GM10266 (cell line): ENCODE results near the gene ATP7B.

Experiments
- DNase-seq: peaks from one replicate; pipeline ENCODE4 v3.0.0; 2012; ENCODE audit errors: extremely low spot score
- CTCF ChIP-seq: IDR thresholded peaks from 2 replicates; pipeline ENCODE4 v1.5.1; 2012; ENCODE audit warnings: mild to moderate bottlenecking, low read depth; ENCODE audit not compliant: control insufficient read depth, insufficient read depth; ENCODE audit errors: missing control alignments

Gene ATP7B

DNA sequence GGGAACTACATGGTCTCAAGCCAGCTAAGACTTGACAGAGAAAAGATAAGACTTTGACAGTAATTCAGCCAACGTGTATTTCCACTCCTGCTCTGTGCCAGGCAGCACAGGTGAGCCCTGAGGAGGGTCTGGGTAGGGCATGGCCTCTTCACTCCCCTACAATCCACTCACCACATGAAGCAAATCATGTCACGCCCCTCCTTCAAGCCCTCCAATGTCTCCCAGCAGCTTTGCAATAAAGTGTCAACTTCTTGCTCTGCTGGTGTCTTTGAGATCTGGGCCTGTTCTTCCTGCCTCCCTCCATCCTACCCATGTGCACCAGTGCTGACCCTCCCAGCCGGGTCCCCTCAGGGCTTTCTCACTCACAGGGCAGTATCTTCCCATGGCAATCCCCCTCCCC lies 91.0 kb downstream of the ATP7B start:
- no peak for DNase-seq
- TF ChIP-seq CTCF: no peak

DNA sequence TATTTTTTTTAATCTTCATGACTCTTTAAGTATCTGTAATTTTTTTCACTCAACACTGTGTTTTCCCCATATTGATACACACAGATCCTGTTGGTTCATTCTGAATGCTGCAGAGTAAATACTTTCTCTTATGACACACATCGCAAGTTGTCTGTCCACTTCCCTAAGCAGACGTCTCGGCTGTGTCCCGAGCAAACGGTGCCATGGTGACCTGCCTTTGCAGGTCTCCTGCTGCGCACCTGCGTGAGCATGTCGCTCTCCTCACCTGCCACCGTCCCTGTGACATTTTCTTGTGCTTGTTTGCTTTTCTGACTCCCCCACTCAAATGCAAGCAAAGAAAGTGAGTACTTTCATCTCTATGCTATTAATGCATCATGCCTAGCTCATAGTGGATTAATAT lies 91.7 kb downstream of the ATP7B start:
- no peak for TF ChIP-seq CTCF
- DNase-seq: no peak

- no peak for DNase-seq
- no peak for TF ChIP-seq CTCF
Measured at GRCh38 chr13:51916962-51917361, 94.3 kb downstream of the ATP7B start.

DNA sequence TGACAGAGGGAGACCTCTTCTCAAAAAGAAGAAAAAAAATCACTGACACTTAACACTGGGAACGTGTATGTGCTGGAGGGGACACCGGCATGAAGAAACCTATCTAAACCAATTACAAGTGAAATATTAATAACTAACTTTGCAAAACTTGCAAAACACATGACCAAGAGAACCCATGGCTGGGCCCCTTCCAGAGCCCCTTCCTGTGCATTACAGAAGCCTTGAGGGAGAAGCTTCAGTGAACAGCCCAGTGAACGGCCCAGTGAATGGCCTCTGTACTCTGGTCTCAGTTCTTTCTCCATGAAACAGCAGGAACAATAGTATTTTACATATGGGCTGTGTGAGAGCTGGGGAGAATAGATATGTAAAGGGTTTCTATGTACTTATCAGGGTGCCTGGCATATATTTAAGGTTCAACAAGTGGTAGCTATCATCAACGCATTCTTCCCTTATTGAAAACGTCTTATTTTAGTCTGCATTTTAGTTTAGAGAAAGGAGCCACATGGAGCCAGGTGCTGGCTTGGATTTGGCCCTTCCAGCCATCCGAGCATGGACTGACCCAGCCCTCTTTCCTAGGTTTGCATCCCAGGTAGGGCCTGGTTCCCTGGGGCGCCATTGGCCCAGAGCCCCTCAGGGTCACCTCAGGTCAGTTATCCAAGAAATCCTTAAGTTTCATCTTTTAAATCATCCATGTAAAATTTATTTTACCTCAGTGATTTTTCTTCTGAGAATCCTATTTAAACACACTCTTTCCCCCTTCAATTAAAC lies 95.0 kb downstream of the ATP7B start:
- DNase-seq: no peak
- no peak for TF ChIP-seq CTCF

DNA sequence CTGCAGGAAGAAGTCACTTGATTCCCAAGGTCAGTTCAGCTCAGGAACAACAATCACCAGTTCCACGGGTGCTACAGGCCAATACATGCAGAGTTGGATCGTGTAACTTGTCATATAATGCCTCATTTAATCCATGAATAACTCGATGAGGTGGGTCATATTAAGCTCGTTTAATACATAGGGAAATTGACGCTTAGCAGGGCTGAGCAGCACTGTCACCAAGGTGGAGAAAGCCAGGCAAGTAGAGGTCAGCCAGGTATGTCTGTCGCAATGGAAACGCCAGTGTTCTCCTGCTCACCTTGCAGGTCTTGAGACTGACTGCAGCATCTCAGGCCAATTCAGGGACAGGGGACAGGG lies 97.1 kb downstream of the ATP7B start:
- no peak for TF ChIP-seq CTCF
- no peak for DNase-seq

GRCh38 chr13:51913421-51914136 lies 97.7 kb downstream of the ATP7B start:
- no peak for TF ChIP-seq CTCF
- no peak for DNase-seq
